Measurements from ENCODE around the gene DGCR2. TPM values are rescaled to one million over a fixed set of nuclear protein-coding genes. Genes with fewer than 3 reads are reported as not detected.
"Not testable (repeated sequence)": the region's sequence is repeated elsewhere in the genome, so short reads cannot be mapped to it uniquely, and the experiment has no call there.

Gene DGCR2
- total RNA-seq, 1 experiment from 2014 or later: 29.3 TPM

GRCh38 chr22:19080853-19081252 lies 41.4 kb downstream of the DGCR2 start:
- Histone ChIP-seq H3K4me1 (peaks cover 8% of the 10 kb centered on the region), H3K36me3 (peaks cover 3% of the 10 kb centered on the region; the same call in 1 of the 2 replicates), H3K27ac (no peak overlapping the region), H3K27me3 (no peaks in the 10 kb centered on the region), H3K4me3 (no peak overlapping the region), H3K9me3 (replicated peaks) (no peaks in the 10 kb centered on the region)
- DNase-seq: no peak

- Histone ChIP-seq H3K9me3 (replicated peaks) (no peaks in the 10 kb centered on the region), H3K36me3 (peaks cover 3% of the 10 kb centered on the region; the same call in 1 of the 2 replicates), H3K27ac (no peak overlapping the region), H3K4me3 (no peak overlapping the region), H3K4me1 (no peaks in the 10 kb centered on the region), H3K27me3 (no peaks in the 10 kb centered on the region)
- DNase-seq: no peak
These were observed 42.5 kb downstream of the DGCR2 start for GRCh38 chr22:19079691-19080090.

- no peak for DNase-seq
- Histone ChIP-seq H3K27me3 (no peaks in the 10 kb centered on the region), H3K4me3 (no peak overlapping the region), H3K36me3 (peaks cover 5% of the 10 kb centered on the region; the same call in 1 of the 2 replicates), H3K9me3 (replicated peaks) (no peaks in the 10 kb centered on the region), H3K4me1 (no peaks in the 10 kb centered on the region), H3K27ac (no peak overlapping the region)
These were observed 46.8 kb downstream of the DGCR2 start for GRCh38 chr22:19075404-19075803.

GRCh38 chr22:19072853-19073252 lies 49.4 kb downstream of the DGCR2 start:
- not testable (repeated sequence) for DNase-seq; H3K27me3 ChIP-seq; H3K36me3 ChIP-seq; H3K9me3 ChIP-seq (replicated peaks); H3K27ac ChIP-seq; H3K4me1 ChIP-seq; H3K4me3 ChIP-seq

- Histone ChIP-seq H3K27ac (no peak overlapping the region), H3K4me1 (no peaks in the 10 kb centered on the region), H3K36me3 (peaks cover 12% of the 10 kb centered on the region), H3K9me3 (replicated peaks) (no peaks in the 10 kb centered on the region), H3K27me3 (no peaks in the 10 kb centered on the region), H3K4me3 (no peak overlapping the region)
- no peak for DNase-seq
These were observed 51.6 kb downstream of the DGCR2 start for GRCh38 chr22:19070397-19071169.

- no peaks in the 10 kb centered on the region for H3K27me3 ChIP-seq
- H3K36me3 ChIP-seq: peaks cover 15% of the 10 kb centered on the region
- H3K9me3 ChIP-seq (replicated peaks): no peaks in the 10 kb centered on the region
- no peaks in the 10 kb centered on the region for H3K4me1 ChIP-seq
- no peak overlapping the region for H3K4me3 ChIP-seq
- no peak overlapping the region for H3K27ac ChIP-seq
- no peak for DNase-seq
These were observed 52.8 kb downstream of the DGCR2 start for GRCh38 chr22:19069451-19069850.

- Histone ChIP-seq H3K36me3 (peaks cover 16% of the 10 kb centered on the region), H3K4me1 (no peaks in the 10 kb centered on the region), H3K9me3 (replicated peaks) (no peaks in the 10 kb centered on the region), H3K27ac (no peak overlapping the region), H3K4me3 (no peak overlapping the region), H3K27me3 (no peaks in the 10 kb centered on the region)
- no peak for DNase-seq
These were observed 53.4 kb downstream of the DGCR2 start for GRCh38 chr22:19068784-19069271.

GRCh38 chr22:19067696-19068348 lies 54.4 kb downstream of the DGCR2 start:
- Histone ChIP-seq H3K9me3 (replicated peaks) (no peaks in the 10 kb centered on the region), H3K4me3 (no peak overlapping the region), H3K27ac (no peak overlapping the region), H3K36me3 (peaks cover 17% of the 10 kb centered on the region), H3K4me1 (no peaks in the 10 kb centered on the region), H3K27me3 (no peaks in the 10 kb centered on the region)
- DNase-seq: no peak

- Histone ChIP-seq H3K9me3 (replicated peaks) (no peaks in the 10 kb centered on the region), H3K36me3 (peaks cover 19% of the 10 kb centered on the region), H3K4me3 (no peak overlapping the region), H3K4me1 (no peaks in the 10 kb centered on the region), H3K27me3 (no peaks in the 10 kb centered on the region), H3K27ac (no peak overlapping the region)
- no peak for DNase-seq
These were observed 55.5 kb downstream of the DGCR2 start for GRCh38 chr22:19066531-19067271.

- Histone ChIP-seq H3K36me3 (peaks cover 17% of the 10 kb centered on the region), H3K4me3 (no peak overlapping the region)
These were observed 56.3 kb downstream of the DGCR2 start for GRCh38 chr22:19065929-19066328.

GRCh38 chr22:19065298-19065859 lies 56.8 kb downstream of the DGCR2 start:
- H3K27ac ChIP-seq: no peak overlapping the region
- H3K9me3 ChIP-seq (replicated peaks): no peaks in the 10 kb centered on the region
- DNase-seq: no peak
- peaks cover 20% of the 10 kb centered on the region for H3K36me3 ChIP-seq
- H3K4me3 ChIP-seq: no peak overlapping the region
- H3K27me3 ChIP-seq: no peaks in the 10 kb centered on the region
- H3K4me1 ChIP-seq: no peaks in the 10 kb centered on the region

More at GRCh38 chr22:19065929-19066328, 56.3 kb downstream of the DGCR2 start:
- Histone ChIP-seq H3K4me1 (no peaks in the 10 kb centered on the region), H3K27me3 (no peaks in the 10 kb centered on the region), H3K27ac (no peak overlapping the region), H3K9me3 (replicated peaks) (no peaks in the 10 kb centered on the region)
- DNase-seq: no peak

GRCh38 chr22:19064354-19065054 lies 57.7 kb downstream of the DGCR2 start:
- H3K27me3 ChIP-seq: no peaks in the 10 kb centered on the region
- peaks cover 18% of the 10 kb centered on the region for H3K36me3 ChIP-seq
- H3K9me3 ChIP-seq (replicated peaks): no peaks in the 10 kb centered on the region
- DNase-seq: no peak
- H3K4me3 ChIP-seq: no peak overlapping the region
- no peak overlapping the region for H3K27ac ChIP-seq
- H3K4me1 ChIP-seq: no peaks in the 10 kb centered on the region

- H3K36me3 ChIP-seq: peaks cover 16% of the 10 kb centered on the region; the same call in 1 of the 2 replicates
- H3K27ac ChIP-seq: no peak overlapping the region
- H3K4me1 ChIP-seq: no peaks in the 10 kb centered on the region
- no peaks in the 10 kb centered on the region for H3K9me3 ChIP-seq (replicated peaks)
- no peak for DNase-seq
- H3K27me3 ChIP-seq: no peaks in the 10 kb centered on the region
- no peak overlapping the region for H3K4me3 ChIP-seq
These were observed 58.4 kb downstream of the DGCR2 start for GRCh38 chr22:19063581-19064353.

GRCh38 chr22:19062943-19063308 lies 59.3 kb downstream of the DGCR2 start:
- Histone ChIP-seq H3K4me3 (no peak overlapping the region), H3K27ac (no peak overlapping the region), H3K9me3 (replicated peaks) (no peaks in the 10 kb centered on the region), H3K27me3 (no peaks in the 10 kb centered on the region), H3K4me1 (no peaks in the 10 kb centered on the region), H3K36me3 (peaks cover 16% of the 10 kb centered on the region; the same call in 1 of the 2 replicates)
- no peak for DNase-seq

Measured in SJCRH30 (cell line).